IPS DF 4.7 (cell line): ENCODE results near the gene ADAM17.
"Not testable (repeated sequence)": the region's sequence is repeated elsewhere in the genome, so short reads cannot be mapped to it uniquely, and the experiment has no call there.

Experiments
- DNase-seq: peaks from one replicate; pipeline ENCODE4 v3.0.0-alpha.2; 2013; ENCODE audit warnings: low spot score; ENCODE audit errors: extremely low read depth

The ADAM17 gene

GRCh38 chr2:9524291-9524690 lies 31.3 kb downstream of the ADAM17 start:
- DNase-seq: no peak

GRCh38 chr2:9519250-9519649 lies 36.4 kb downstream of the ADAM17 start:
- DNase-seq: no peak

GRCh38 chr2:9518780-9519179 lies 36.9 kb downstream of the ADAM17 start:
- DNase-seq: no peak

- no peak for DNase-seq
Measured at GRCh38 chr2:9518163-9518562, 37.5 kb downstream of the ADAM17 start.

- no peak for DNase-seq
Measured at GRCh38 chr2:9517118-9517782, 38.4 kb downstream of the ADAM17 start.

GRCh38 chr2:9513946-9514345 lies 41.7 kb downstream of the ADAM17 start:
- DNase-seq: not testable (repeated sequence)

- DNase-seq: no peak
Measured at GRCh38 chr2:9508931-9509330, 46.7 kb downstream of the ADAM17 start.

GRCh38 chr2:9498210-9498609 lies 57.4 kb downstream of the ADAM17 start:
- DNase-seq: no peak

GRCh38 chr2:9497017-9497416 lies 58.6 kb downstream of the ADAM17 start:
- no peak for DNase-seq

- no peak for DNase-seq
Measured at GRCh38 chr2:9494081-9494480, 61.5 kb downstream of the ADAM17 start.

GRCh38 chr2:9493478-9493877 lies 62.2 kb downstream of the ADAM17 start:
- DNase-seq: no peak

GRCh38 chr2:9492927-9493326 lies 62.7 kb downstream of the ADAM17 start:
- no peak for DNase-seq

GRCh38 chr2:9490789-9491188 lies 64.8 kb downstream of the ADAM17 start:
- DNase-seq: no peak

GRCh38 chr2:9488583-9489547 lies 66.8 kb downstream of the ADAM17 start:
- DNase-seq: no peak

- no peak for DNase-seq
Measured at GRCh38 chr2:9484533-9484932, 71.1 kb downstream of the ADAM17 start.

GRCh38 chr2:9483107-9483506 lies 72.5 kb downstream of the ADAM17 start:
- DNase-seq: no peak

GRCh38 chr2:9480157-9480556 lies 75.5 kb downstream of the ADAM17 start:
- no peak for DNase-seq

GRCh38 chr2:9478526-9478925 lies 77.1 kb downstream of the ADAM17 start:
- no peak for DNase-seq

- DNase-seq: no peak
Measured at GRCh38 chr2:9477914-9478313, 77.7 kb downstream of the ADAM17 start.

GRCh38 chr2:9474361-9475057 lies 81.1 kb downstream of the ADAM17 start, which contains the start of gene IAH1:
TSS of gene IAH1 (plus strand) at chr2:9474551. CDS start at chr2:9474567, 16 bp downstream.
- DNase-seq: no peak

- DNase-seq: no peak
Measured at GRCh38 chr2:9473985-9474360, 81.7 kb downstream of the ADAM17 start.
